HG03521 (cell line): ENCODE data around the gene CCDC92B.
"Not testable (repeated sequence)": the region's sequence is repeated elsewhere in the genome, so short reads cannot be mapped to it uniquely, and the experiment has no call there.

ENCODE experiments used
- ATAC-seq: cut with Tn5 transposase; IDR thresholded peaks from one replicate; pipeline ENCODE4 v1.9.1; 2021; ENCODE audit warnings: mild to moderate bottlenecking, moderate library complexity; ENCODE audit not compliant: unreplicated experiment

The CCDC92B gene

DNA sequence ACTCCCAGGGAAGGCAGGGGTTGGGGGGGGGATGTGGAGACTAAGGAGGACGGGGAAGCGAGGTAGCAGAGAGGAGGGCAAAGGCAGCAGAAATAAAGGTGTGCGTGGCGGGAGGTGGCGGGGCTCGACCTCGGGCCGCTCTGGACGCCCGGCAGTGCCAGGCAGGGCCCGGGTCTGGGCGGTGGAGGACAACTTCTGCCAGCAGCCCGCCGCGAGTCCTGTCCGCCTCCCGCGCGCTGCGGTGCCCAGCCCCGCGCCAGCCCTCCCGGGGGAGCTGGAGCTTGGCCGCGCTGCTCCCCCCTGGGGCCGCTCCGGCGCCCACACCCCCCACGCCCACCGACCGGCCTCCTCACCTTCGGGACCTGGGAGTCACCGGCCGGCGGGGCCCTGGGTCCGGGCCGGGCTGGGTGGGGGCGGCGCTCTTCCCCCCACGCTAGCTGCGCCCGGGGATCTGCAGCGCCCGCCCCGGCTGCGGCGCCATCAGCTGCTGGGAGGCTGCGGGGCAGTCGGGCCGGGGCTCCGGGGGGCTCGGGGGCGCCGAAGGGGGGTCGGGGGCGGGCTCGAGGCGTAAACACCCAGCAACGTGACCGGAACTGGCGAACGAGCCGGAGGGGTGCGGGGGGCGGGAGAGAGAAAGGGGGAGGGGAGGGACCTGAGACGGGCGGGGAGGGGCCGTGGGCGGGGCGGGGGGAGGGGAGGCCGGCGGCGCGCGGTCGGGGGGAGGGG is at the start of gene CCDC92B:
Gene CCDC92B (minus strand): TSS at position 595 of the 726 bp plus-strand sequence. CDS start 14,507 bp downstream, outside the sequence.
- no peak for ATAC-seq

DNA sequence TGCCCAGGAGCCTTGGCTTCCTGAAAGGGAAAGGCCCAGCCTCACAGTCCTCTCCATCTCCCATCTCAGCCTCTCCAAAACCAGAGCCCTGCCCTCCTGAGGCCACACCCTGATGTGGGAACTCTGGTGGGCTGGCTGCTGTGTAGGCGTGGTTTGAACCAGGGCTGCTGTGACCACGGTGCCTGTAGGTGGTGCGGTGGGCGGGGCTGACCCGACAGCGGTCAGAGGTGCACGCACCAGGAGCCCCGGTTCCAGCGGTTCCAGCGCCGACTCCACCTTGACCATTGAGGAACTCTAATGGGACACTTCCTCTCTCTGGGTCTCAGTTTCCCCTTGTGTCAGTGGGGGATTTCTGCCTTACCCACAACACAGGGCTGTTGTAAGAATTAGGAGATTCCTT is 49.2 kb upstream of the CCDC92B start:
- no peak for ATAC-seq

DNA sequence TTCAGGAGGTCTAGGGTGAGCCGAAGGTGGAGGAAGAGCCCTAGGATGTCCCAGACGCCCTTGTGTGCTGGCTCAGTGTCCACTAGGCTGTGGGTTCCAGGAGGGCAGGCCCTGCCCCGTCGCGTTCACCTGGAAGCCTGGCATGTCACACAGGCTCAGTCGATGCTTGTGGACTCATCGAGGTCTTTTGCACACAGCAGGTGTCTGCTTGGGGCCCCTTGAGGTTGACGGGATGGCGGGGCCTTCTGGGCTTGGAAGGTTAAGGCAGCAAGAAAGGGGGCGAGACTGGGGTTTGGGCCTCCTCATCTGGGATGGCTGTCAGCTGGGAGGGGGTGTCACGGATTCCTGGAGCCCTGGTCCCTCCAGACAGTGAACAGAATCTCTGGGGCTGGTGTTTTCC is 48.7 kb upstream of the CCDC92B start:
- no peak for ATAC-seq

DNA sequence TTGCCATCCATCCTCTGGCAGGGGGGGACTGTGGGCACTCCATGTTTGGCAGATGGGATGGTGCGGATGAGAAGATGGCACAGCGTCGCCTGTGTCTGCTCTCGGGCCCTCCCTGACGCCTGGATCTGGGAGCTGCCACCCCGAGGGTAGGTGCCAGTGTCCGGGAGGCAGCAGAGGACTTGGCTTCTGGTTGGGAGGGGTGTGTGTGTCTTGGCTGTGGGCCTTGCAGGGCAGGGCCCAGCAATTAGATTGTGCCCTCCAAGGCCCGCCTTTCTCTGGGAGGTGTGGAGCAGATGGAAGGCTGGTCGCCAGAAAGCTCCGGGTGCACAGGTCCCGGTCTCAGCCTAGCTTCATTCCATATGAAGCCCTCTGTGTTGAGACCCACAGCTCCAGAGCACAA is 48.2 kb upstream of the CCDC92B start:
- ATAC-seq: no peak

DNA sequence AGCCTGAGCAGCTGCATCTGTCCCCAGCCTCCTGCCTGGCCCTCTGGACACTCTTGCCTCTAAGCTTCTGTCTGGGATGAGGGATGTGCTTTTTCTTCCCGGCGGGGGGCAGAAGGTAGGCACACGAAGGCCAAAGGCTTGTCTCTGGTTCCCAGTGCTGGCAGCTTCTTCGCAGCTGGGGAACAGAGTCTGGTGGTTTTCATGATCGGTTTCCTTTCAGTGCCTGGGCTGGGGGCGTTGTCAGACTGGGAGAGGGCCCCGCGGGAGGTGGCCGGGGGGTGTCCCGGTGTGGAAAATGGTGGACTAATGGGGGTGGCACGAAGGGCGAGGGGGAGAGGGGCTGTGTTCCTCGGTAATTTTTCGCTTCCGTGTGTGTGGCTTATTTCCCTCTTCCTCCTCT is 47.8 kb upstream of the CCDC92B start:
- ATAC-seq: no peak

DNA sequence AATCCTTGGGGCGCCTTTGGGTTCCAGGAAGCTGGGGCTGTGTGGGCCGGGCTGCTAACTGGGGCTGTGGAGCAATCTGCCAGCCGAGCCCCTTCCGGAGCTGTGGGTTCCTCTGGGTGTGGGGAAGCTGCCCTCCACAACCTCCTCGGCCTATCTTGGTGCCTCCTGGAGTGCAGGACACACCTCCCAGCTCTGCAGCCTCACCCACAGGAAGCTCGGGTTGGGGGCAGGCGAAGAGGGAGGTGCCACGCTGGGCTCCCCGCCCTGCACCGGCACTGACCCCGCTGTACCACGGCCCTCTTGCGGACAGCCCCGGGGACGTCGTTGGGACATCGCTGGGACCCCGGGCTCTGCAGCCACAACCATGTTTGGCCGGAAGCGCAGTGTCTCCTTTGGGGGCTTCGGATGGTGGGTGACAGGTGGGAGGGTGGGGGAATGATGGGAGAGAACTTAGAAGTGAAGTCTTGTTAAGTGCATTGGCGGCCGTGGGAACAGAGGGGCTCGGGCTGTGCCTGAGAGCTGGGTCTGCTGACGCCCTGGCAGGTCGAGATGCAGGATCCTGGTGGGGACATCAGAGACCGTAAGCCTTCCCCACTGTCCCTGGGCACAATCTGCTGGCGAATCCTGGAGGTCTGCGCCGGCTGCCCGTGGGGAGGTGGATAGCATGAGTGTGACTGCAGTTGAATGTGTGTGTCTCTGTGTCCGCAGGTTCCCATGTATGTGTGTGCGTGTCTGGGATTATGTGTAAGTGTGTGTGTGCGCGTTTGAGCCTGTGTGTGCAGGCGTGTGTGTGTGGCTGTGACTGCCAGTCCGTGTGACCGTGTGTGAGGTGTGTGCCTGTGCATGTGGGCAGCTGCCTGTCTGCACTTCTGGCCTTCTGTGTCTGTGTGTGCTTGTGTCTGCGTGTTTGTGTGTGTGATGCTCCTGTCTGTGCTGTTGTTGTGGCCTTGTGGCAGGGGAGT is 47.0 kb upstream of the CCDC92B start, which contains the start of gene RAP1GAP2:
Gene RAP1GAP2 (plus strand): TSS at position 275 of the 962 bp plus-strand sequence. CDS start 90 bp downstream, at position 365.
- ATAC-seq: no peak

DNA sequence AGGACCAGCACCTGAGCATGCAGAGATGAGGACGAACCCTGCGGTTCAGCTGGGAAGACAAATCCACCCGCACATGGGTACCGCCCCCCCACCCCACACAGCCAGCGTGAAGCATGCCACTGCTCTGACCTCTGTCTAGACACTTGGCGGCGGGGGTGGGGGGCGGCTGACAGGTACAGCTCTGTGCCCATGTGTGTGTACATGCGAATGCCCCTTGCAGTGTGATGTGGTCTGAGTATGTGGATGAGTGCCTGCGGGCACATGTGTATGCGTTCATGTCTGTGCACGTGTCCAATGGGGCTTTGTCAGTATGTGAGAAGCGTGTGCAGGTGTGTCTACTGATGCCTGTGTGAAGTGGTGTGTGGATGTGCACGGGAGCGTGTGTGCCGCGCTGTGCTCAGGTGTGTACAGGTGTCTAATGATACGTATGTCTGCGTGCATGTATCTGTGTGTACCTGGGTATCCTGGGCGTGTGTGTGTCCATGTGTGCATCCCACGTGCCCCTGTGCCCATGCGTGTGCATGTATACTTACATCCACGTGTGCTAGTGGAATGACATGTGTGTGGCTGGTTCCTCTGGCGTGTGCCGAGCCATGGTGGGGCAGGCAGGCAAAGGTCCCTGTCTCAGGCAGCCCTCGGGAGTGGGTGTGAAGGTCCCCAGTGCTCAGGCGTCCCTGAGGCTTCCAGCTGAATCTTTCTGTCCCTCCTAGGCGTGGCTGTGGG is 46.1 kb upstream of the CCDC92B start:
- ATAC-seq: no peak

DNA sequence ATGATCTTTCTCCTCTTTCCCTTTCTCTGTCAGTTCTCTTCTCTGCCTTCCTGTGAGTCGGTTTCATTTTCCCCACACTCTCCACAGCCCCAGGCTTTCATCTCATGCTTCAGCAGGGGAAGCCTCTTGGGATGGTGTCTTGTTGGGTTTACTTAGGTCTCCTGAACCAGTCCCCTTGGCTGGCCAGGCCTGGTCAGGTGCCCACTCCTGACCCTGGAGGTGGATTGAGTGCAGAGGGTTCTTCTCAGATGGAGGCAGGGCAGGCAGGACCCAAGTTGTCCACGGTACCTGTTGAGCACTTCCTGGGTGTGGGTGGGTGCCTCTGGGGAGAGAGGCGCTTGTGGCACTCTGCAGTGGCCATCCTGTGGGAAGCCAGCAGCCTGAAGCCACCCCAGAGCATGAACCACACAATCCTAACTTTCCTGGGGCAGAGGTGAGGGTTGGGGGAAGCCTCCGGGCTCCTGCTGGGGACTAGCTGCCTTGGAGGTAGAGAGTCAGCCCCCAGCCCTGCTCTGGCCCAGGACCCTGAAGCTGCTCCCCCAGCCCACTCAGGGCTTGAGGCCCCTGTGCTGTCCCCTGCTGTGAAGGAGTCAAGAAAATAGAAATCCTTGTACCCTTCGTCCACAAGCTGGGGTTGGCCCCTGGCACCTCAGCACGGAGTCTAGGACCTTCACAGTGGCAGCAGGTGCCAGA is 44.8 kb upstream of the CCDC92B start:
- ATAC-seq: no peak

DNA sequence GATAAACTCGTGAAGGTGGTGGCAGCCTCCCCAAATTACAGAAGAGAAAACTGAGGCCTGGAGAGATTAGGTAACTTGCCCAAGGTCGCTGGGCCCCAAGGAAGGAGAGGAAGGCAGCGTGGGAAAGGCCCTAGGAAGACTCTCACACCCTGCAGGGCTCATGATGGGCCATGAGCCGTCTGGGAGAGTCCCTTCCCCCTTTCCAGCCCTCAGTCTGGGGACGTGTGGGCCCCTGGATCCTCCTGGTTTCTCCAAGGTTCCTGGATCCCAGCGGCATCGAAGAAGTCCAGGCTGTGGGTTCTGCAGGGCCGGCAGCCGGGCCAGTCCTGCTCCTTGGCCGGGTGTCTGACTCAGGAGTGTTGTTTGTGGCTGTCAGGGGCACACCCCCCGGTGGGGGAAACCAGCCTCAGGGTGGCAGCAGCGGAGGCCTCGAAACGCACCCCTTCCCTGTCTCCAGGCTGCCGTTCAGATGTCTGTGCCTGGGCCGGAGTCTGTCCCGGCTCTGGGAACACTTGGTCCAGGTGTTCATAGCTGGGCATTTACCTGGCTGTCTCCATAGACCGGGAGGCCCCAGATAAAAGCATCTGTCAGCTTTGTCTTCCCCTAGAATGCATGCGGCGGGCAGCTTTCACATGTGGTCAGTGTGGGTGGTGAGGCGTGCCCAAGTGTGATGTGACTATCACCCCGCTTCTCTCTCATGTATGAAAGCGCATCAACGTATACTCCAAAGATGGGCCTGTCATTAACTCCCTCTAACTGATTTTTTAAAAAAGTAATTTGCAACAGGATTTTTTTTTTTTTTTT is 43.1 kb upstream of the CCDC92B start:
- ATAC-seq: no peak

DNA sequence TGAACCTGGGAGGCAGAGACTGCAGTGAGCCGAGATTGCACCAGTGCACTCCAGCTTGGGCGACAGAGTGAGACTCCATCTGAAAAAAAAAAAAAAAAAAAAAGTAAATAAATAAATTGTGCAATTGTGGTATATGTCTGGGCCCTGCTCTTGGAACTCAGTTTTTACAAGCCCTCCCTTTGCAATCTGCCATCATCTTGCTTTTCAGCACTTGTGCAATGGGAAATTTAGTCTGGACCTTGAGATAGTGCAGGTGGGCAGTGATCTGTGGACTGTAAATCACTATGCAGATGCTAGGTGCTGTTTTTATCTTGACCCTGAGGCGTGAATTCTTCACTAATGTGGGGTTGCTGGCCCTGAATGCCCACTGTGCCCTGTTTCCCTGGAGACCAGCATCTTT is 40.2 kb upstream of the CCDC92B start:
- no peak for ATAC-seq

DNA sequence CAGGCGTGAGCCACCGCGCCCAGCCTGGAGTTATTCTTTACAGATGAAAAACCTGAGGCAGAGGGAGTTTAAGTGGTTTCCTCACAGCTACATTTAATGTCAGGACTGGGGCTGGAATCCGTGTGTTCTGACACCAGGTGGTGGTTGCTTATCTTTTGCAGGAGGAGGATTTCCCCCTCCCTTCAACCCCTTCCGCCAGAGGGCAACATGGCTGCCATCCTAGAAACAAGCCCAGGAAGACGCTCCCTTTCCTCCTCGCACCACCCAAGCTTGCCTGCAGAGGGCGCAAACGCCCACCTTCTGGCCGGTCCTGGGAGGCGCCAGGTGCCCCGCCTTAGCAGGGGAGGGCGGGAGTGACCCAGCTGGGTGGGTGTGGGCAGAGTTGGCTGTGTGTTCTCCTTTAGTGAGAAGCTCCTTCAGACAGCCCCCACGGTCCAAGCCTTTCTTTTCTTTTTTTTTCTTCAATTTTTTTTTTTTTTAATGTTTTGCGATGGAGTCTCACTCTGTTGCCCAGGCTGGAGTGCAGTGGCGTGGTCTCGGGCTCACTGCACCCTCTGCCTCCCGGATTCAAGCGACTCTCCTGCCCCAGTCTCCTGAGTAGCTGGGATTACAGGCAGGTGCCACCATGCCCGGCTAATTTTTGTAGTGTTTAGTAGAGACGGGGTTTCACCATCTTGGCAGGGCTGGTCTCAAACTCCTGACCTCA is 36.9 kb upstream of the CCDC92B start:
- peak; percentile 75 for ATAC-seq

DNA sequence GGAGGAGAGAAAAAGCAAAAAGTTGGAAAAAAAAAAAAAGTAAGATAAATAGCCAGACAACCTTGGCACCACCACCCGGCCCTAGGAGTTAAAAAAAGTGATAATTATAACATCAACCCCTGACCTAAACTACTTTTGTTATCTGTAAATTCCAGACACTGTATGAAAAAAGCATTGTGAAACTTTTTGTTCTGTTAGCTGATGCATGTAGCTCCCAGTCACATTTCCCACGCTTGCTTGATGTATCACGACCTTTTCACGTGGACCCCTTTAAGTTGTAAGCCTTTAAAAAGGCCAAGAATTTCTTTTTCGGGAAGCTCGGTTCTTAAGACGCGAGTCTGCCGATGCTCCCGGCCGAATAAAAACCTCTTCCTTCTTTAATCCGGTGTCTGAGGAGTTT is 35.9 kb upstream of the CCDC92B start:
- ATAC-seq: not testable (repeated sequence)

DNA sequence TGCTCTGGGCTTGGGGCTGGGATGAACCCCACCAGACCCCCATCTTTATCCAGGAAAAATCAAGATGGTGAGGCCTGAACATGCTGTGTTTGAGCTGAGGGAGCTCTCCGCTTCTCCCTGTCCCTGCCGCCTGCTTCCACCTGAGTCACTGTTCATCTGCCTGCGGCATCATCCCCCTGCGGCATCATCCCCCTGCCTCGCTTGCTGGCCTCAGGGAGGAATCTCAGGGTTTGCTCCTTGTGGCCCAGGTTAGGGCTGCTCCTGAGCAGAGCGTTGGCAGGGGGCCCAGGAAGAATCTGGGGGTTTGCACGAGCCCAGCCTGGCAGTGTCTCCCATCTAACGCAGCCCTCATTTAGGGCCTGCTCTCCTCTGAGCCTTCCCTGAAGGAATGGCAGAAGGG is 35.4 kb upstream of the CCDC92B start:
- ATAC-seq: no peak

DNA sequence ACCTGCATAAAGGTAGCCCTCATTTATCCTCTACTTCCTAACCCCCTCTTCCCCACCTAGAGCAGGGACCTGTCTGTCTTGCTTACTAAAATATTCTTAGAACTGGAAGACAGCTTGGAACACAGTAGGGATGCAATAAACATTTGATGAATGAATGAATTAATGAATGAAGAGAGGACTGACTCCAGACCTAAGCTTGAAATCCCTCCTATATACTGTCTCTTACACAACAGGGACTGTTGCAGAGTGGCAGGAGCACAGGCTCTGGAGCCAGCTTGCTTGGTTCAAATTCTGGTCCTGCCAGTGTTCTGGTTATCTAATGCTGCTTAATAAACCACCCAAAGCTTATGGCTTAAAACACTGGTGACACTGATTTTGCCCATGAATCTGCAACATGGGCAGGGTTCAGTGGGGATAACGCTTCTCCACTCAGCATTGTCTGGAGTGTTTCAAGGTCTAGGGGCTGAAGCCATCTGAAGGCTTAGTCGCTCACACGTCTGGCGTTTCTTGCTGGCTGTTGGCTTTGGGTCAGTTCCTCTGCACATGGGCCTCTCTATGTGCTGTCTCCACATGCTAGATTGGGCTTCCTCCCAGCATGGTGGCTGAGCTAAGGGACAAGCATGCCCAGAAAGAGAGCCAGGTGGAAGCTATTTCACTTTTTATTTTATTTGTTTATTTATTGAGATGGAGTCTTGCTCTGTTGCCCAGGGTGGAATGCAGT is 34.0 kb upstream of the CCDC92B start:
- ATAC-seq: no peak

DNA sequence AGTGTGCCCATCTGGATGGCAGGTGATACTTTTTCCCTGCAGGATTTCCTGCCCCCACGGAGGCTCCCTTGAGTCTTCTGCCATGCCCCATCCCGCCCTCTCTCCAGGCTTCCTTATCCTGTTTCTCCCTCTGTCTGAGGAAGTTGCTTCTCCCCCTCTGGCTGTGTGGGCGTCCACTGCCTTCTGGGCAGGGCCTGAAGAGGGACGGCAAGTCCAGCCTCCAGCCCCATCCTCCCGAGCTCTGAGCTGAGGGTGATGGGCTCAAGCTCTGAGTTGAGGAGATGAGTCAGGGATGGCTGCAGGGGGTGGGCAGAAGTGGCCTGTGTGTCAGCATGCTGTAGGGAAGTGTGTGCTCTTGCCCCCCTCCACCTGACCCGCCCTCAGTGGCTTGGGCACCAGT is 32.6 kb upstream of the CCDC92B start:
- no peak for ATAC-seq

DNA sequence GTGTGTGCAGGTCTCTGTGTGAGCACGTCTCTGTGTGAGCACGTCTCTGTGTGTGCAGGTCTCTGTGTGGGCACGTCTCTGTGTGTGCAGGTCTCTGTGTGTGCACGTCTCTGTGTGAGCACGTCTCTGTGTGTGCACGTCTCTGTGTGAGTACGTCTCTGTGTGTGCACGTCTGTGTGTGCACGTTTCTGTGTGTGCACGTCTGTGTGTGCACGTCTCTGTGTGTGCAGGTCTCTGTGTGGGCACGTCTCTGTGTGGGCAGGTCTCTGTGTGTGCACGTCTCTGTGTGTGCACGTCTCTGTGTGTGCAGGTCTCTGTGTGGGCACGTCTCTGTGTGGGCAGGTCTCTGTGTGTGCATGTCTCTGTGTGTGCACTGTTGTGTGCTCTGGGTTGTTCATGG is 32.1 kb upstream of the CCDC92B start:
- not testable (repeated sequence) for ATAC-seq

DNA sequence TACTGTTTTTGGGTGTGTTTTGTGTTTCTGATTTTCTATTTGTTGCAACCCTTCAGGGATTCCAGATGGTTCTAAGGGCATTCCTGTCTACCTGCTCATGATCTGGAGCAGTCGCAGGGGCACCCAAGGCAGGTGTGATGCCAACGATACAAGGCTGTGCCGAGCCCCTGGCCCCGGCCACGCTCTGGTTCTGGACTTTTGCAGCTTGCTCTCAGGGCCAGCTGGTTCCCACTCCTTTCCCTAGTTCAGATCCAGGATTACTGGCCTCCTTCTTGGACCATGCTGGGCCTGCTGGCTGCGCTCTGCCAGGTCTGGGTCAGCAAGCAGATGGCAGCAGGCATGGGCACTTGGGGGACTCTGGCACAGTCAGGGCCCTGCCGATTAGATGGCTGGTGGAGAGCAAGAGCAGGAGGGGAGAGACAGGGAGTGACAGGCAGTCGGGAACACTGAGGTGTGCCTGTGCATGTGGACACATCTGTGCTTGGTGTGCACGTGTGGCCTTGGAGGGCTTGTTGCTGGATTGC is 31.5 kb upstream of the CCDC92B start:
- no peak for ATAC-seq

DNA sequence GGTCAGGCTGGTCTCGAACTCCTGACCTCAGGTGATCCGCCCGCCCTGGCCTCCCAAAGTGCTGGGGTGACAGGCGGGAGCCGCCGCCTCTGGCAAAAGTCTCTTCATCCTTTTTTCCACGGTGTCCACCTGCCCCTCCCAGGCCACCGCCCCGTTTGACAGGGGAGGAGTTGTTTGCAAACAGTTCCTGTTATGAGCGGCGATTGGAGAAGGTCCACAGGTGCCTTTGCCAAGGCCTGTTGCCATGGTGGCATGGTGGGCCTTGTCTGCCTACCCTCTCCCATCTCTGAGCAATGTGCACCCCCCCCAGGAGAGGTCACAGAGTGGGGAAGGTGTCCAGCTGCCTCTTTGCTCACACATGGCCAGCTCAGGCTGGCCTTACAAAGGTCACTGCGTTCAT is 30.8 kb upstream of the CCDC92B start:
- ATAC-seq: no peak
